Dendritic cell treated with granulocyte-macrophage colony-stimulating factor and Interleukin-4, amounts not matched to agents 40 ng/mL and 50 ng/mL, for 4 days (primary cell): Measurements from ENCODE around the gene SETX.

Source experiments
- H3K27ac Mint-ChIP-seq: one replicate; pipeline ENCODE4 v1.8.0; 2022; ENCODE audit warnings: mild to moderate bottlenecking, mixed read lengths
- H3K27me3 Mint-ChIP-seq: one replicate; pipeline ENCODE4 v1.8.0; 2022; ENCODE audit warnings: mild to moderate bottlenecking, mixed read lengths
- H3K36me3 Mint-ChIP-seq: one replicate; pipeline ENCODE4 v1.8.0; 2022; ENCODE audit warnings: low read depth, mixed read lengths
- H3K4me1 Mint-ChIP-seq: one replicate; pipeline ENCODE4 v1.8.0; 2022; ENCODE audit warnings: low read depth, mixed read lengths
- H3K4me3 Mint-ChIP-seq: one replicate; pipeline ENCODE4 v1.8.0; 2022; ENCODE audit warnings: mild to moderate bottlenecking, moderate library complexity, mixed read lengths
- H3K9me3 Mint-ChIP-seq: one replicate; pipeline ENCODE4 v1.8.0; 2022; ENCODE audit warnings: mixed read lengths
- intact Hi-C: fragments of 100-400 bp; cut with micrococcal nuclease; formaldehyde crosslinking; loops from one replicate; pipeline ENCODE4 v1.15.0; 2022

SETX gene

GRCh38 chr9:132372177-132373095 is 17.6 kb upstream of the SETX start:
- peak overlapping the region; percentile 53 for H3K4me3 Mint-ChIP-seq
- intact Hi-C loops = loop anchor here (1.0 kb wide), 1 partner anchor 9 kb away; no protein-coding TSS in a partner anchor
- peaks cover 11% of the 10 kb centered on the region for H3K36me3 Mint-ChIP-seq
- no peaks in the 10 kb centered on the region for H3K9me3 Mint-ChIP-seq
- H3K27ac Mint-ChIP-seq = peak overlapping the region; percentile 93
- no peaks in the 10 kb centered on the region for H3K27me3 Mint-ChIP-seq
- peaks cover 51% of the 10 kb centered on the region for H3K4me1 Mint-ChIP-seq

- Mint-ChIP-seq H3K9me3 (no peaks in the 10 kb centered on the region), H3K27ac (peak overlapping the region; percentile 19), H3K4me3 (no peak overlapping the region), H3K4me1 (peaks cover 61% of the 10 kb centered on the region), H3K36me3 (peaks cover 11% of the 10 kb centered on the region), H3K27me3 (no peaks in the 10 kb centered on the region)
- intact Hi-C loops = no loop called here
Measured at GRCh38 chr9:132370592-132370991, 15.8 kb upstream of the SETX start.

GRCh38 chr9:132369421-132369820 is 14.6 kb upstream of the SETX start:
- Mint-ChIP-seq H3K4me1 (peaks cover 61% of the 10 kb centered on the region), H3K27me3 (no peaks in the 10 kb centered on the region), H3K27ac (no peak overlapping the region), H3K4me3 (no peak overlapping the region), H3K36me3 (peaks cover 3% of the 10 kb centered on the region), H3K9me3 (no peaks in the 10 kb centered on the region)
- intact Hi-C loops = no loop called here

- Mint-ChIP-seq H3K27ac (no peak overlapping the region), H3K4me1 (peaks cover 48% of the 10 kb centered on the region), H3K27me3 (no peaks in the 10 kb centered on the region), H3K36me3 (no peaks in the 10 kb centered on the region), H3K4me3 (no peak overlapping the region), H3K9me3 (no peaks in the 10 kb centered on the region)
- intact Hi-C loops = no loop called here
Measured at GRCh38 chr9:132367613-132368313, 13.0 kb upstream of the SETX start.

- peaks cover 35% of the 10 kb centered on the region for H3K4me1 Mint-ChIP-seq
- no peaks in the 10 kb centered on the region for H3K9me3 Mint-ChIP-seq
- intact Hi-C loops = no loop called here
- no peaks in the 10 kb centered on the region for H3K27me3 Mint-ChIP-seq
- peak overlapping the region; percentile 60 for H3K27ac Mint-ChIP-seq
- no peak overlapping the region for H3K4me3 Mint-ChIP-seq
- no peaks in the 10 kb centered on the region for H3K36me3 Mint-ChIP-seq
Measured at GRCh38 chr9:132366481-132366880, 11.7 kb upstream of the SETX start.

- peak overlapping the region; percentile 60 for H3K27ac Mint-ChIP-seq
- H3K36me3 Mint-ChIP-seq = no peaks in the 10 kb centered on the region
- intact Hi-C loops = no loop called here
- H3K27me3 Mint-ChIP-seq = no peaks in the 10 kb centered on the region
- H3K4me1 Mint-ChIP-seq = peaks cover 31% of the 10 kb centered on the region
- H3K4me3 Mint-ChIP-seq = no peak overlapping the region
- no peaks in the 10 kb centered on the region for H3K9me3 Mint-ChIP-seq
Measured at GRCh38 chr9:132365986-132366385, 11.2 kb upstream of the SETX start.

GRCh38 chr9:132364068-132364467 is 9.3 kb upstream of the SETX start:
- intact Hi-C loops = no loop called here

GRCh38 chr9:132357764-132358163 is 3.0 kb upstream of the SETX start:
- no peak overlapping the region for H3K4me3 Mint-ChIP-seq
- no peaks in the 10 kb centered on the region for H3K27me3 Mint-ChIP-seq
- intact Hi-C loops = no loop called here
- no peaks in the 10 kb centered on the region for H3K9me3 Mint-ChIP-seq
- no peak overlapping the region for H3K27ac Mint-ChIP-seq
- H3K36me3 Mint-ChIP-seq = peaks cover 22% of the 10 kb centered on the region
- H3K4me1 Mint-ChIP-seq = peaks cover 28% of the 10 kb centered on the region

More at GRCh38 chr9:132364068-132364467, 9.3 kb upstream of the SETX start:
- Mint-ChIP-seq H3K36me3 (no peaks in the 10 kb centered on the region), H3K4me1 (peaks cover 20% of the 10 kb centered on the region), H3K4me3 (no peak overlapping the region), H3K27ac (no peak overlapping the region), H3K27me3 (no peaks in the 10 kb centered on the region), H3K9me3 (no peaks in the 10 kb centered on the region)

- intact Hi-C loops = no loop called here
- Mint-ChIP-seq H3K9me3 (no peaks in the 10 kb centered on the region), H3K36me3 (peaks cover 34% of the 10 kb centered on the region), H3K27me3 (no peaks in the 10 kb centered on the region), H3K4me1 (peaks cover 41% of the 10 kb centered on the region), H3K27ac (peak overlapping the region; percentile 98), H3K4me3 (no peak overlapping the region)
Measured at GRCh38 chr9:132356324-132356924, 1.6 kb upstream of the SETX start.

- Mint-ChIP-seq H3K4me1 (peaks cover 43% of the 10 kb centered on the region), H3K27ac (peak overlapping the region; percentile 33), H3K9me3 (no peaks in the 10 kb centered on the region), H3K27me3 (no peaks in the 10 kb centered on the region), H3K4me3 (peak overlapping the region; percentile 46), H3K36me3 (peaks cover 76% of the 10 kb centered on the region)
- intact Hi-C loops = loop anchor here (5.0 kb wide), 1 partner anchor 36 kb away; no protein-coding TSS in a partner anchor
Measured at GRCh38 chr9:132351404-132352045, 3.3 kb downstream of the SETX start.

- no peak overlapping the region for H3K27ac Mint-ChIP-seq
- H3K4me1 Mint-ChIP-seq = peaks cover 37% of the 10 kb centered on the region
- peaks cover 82% of the 10 kb centered on the region for H3K36me3 Mint-ChIP-seq
- no peaks in the 10 kb centered on the region for H3K27me3 Mint-ChIP-seq
- intact Hi-C loops = loop anchor here (5.0 kb wide), 1 partner anchor 36 kb away; no protein-coding TSS in a partner anchor
- peak overlapping the region; percentile 46 for H3K4me3 Mint-ChIP-seq
- H3K9me3 Mint-ChIP-seq = no peaks in the 10 kb centered on the region
Measured at GRCh38 chr9:132350861-132351315, 3.9 kb downstream of the SETX start.

GRCh38 chr9:132348676-132349075 is 6.1 kb downstream of the SETX start:
- Mint-ChIP-seq H3K9me3 (no peaks in the 10 kb centered on the region), H3K4me3 (no peak overlapping the region), H3K36me3 (peaks cover 92% of the 10 kb centered on the region), H3K27me3 (no peaks in the 10 kb centered on the region), H3K27ac (no peak overlapping the region), H3K4me1 (peaks cover 32% of the 10 kb centered on the region)
- intact Hi-C loops = no loop called here

GRCh38 chr9:132346177-132346576 is 8.6 kb downstream of the SETX start:
- Mint-ChIP-seq H3K27me3 (no peaks in the 10 kb centered on the region), H3K4me3 (no peak overlapping the region), H3K27ac (no peak overlapping the region), H3K36me3 (peaks cover 95% of the 10 kb centered on the region), H3K4me1 (peaks cover 8% of the 10 kb centered on the region), H3K9me3 (no peaks in the 10 kb centered on the region)
- intact Hi-C loops = no loop called here
